SW 1271 (cell line): ENCODE data around the gene OLFM4.

Experiments used
- DNase-seq, 2 experiments: peaks; one replicate each; lab custom pipeline; 2025; lab: John Stamatoyannopoulos, UW

The OLFM4 gene

GRCh38 chr13:53068585-53069520 lies 40.2 kb downstream of the OLFM4 start:
- DNase-seq, result no peak

DNA sequence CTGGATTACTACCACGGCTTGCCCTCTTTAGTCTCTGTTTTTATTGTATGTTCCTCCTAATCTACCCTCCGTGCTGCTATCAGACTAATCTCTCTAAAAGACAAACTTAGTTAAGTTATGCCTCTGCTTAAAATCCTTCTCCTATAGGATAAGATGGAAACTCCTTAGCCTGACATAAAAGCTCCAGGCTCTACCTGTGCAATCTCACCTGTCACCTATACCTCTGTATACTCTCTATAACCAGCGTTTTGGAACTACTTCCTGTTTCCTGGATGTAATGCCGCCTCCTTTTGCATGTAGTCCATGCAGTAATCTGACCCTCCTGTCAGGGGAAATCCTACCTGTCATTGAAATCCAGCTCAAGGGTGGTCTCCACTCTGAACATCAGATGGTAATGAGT lies 41.2 kb downstream of the OLFM4 start:
- DNase-seq, result no peak

DNA sequence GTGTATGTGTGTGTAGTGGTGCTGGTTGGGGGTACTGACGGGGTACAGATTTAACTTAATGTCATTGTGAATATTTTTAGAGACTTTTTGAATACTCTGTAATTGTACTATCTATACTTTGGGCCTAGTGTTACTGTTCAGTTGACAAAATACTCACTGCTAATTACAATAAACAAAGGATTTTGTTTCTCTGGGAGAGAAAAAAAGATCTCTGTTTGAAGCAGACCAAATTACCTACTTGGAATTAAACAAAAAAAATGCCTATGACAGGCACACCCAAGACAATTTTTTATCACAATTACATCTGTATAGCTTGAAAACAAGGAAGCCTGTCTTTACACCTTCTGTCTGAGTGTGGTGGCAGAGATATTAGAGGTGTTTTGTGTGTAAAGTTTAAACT lies 45.1 kb downstream of the OLFM4 start:
- no peak for DNase-seq

GRCh38 chr13:53074114-53074513 lies 45.5 kb downstream of the OLFM4 start:
- DNase-seq, result no peak

DNA sequence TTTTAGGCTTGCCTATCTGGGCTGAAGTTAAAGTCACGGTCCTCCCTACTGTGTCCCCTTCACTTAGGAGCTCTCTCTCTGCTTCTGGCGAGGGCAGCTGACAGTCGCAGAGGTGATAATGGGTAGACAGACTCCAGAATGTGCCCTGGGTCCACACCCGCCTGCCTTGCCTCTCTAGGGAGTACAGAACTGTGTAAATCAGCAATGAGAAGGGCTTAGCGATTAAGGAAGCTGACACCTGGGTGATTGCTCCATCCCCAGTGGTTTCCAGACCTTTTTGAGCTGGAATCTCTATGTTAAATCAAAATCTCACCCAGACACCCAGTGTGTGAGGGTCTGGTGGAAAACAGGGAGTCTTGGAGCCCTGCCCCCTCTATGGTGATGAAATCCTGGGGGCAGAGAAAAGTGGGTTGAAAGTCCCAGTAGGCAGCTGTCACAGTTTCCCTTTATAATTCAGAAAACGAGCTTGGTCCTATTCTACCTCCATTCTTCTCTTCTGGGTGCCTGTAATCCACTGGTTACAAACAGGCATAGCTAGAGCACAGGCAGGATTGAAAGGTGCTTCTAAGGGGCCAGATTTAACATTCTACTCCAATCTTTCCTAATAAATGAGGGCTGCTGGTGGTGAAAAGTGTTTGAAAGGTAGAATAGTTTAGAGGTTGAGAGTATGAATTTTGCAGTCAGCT lies 46.9 kb downstream of the OLFM4 start:
- DNase-seq, result no peak

GRCh38 chr13:53079691-53080090 lies 51.1 kb downstream of the OLFM4 start:
- no peak for DNase-seq

GRCh38 chr13:53088871-53089270 lies 60.3 kb downstream of the OLFM4 start:
- DNase-seq, result no peak

DNA sequence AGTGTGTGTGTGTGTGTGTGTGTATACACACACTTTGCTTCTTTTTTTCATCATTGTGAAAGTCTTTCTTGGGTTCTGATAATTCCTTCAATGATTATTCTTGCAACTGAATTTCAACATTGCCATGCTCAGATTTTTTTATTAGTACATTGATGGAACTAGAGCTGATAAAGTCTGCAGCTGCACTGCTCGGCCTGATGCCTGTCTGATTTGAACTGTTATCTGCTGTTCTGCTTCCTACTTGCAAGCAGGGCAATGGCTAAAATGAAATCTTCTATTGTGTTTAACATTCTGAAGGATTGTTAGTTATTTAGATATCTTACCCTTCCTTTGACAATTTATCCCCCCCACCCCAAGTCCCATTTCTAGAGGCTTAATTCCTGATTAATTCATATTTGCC lies 61.3 kb downstream of the OLFM4 start:
- no peak for DNase-seq

- no peak for DNase-seq
These were observed 61.8 kb downstream of the OLFM4 start for GRCh38 chr13:53090461-53090860.

DNA sequence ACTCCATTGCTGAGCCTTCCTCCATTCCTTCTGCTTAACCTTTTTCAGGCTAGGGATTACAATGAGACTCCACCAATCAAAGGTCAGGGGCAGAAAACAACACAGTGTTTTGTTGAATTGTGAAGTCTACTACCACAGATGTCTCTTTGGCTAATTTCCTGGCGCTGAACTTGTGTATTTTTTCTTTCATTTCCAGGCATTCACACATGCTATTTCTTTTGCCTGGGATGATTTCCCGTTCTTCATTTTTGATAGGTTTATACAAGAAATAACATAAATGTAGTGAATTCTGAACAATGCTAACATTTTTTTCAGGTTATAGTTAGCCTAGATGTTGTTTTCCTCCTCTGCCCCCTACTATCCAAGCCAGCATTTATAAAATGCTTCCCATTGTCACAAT lies 64.3 kb downstream of the OLFM4 start:
- no peak for DNase-seq

DNA sequence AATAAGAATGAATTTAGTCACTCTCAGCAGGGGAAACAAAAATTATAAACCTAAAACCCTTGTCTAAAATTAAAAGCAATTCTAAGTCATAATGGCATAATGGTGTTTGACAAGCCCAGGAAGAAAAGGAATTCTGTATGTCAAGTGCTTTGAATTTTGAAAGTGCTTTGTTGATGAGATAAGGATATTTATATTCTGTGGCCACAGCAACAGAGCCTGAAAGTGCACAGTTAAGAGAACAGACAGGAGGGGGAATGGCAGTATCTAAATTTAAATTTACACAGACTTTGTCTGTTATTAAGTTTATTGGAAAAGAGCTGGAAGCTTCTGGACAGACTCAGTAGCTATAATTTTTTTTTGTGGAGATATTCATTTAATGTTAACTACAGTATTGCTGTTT lies 69.8 kb downstream of the OLFM4 start:
- DNase-seq, result no peak

DNA sequence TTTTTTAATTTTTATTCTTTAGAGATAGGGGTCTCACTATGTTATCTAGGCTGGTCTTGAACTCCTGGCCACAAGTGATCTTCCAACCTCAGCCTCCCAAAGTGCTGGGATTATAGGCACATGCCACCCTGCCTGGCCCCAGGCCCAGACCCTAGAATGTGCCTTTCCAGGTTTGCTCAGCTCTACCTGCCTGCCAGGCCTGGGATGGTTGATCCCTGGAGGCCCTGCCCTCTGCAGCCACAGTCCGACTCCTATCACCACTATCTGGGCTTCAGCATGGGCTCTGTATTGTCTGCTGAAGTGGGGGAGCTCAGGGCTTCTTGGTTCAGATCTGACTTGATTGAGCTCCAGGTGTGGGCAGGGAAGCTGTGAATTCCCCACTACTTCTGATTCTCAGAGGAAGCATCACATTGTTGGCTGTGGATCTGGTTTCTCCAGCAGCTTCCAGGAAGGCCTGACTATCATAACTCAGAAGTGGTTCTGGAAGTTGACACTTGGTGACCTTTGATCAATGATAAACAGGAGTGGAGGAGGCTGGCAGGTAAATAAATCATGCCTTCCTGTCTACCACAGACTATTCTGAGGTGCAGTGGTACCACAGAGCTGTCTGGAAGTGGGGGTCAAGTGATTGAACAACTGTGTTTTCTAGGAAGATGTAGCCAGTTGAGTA lies 71.9 kb downstream of the OLFM4 start:
- DNase-seq, result no peak
